H9 (cell line): ENCODE data around the gene RCOR2. TPM values are rescaled to one million over a fixed set of nuclear protein-coding genes. Genes with fewer than 3 reads are reported as not detected.
A peak's percentile ranks its signal among the peaks of the same experiment; 100 is the strongest.

Source experiments
- DNase-seq: peaks from one replicate; pipeline ENCODE4 v3.0.0-alpha.2; 2017
- H2AFZ ChIP-seq: one replicate; pipeline ENCODE4 v1.6.1; 2013; ENCODE audit warnings: mild to moderate bottlenecking, low read length, control low read depth, moderate library complexity
- H2AK5ac ChIP-seq: 2 replicates; pipeline ENCODE4 v1.6.1; 2013; ENCODE audit warnings: low read length, control low read depth, mixed read lengths; ENCODE audit not compliant: insufficient read length
- H2BK120ac ChIP-seq: one replicate; pipeline ENCODE4 v1.6.1; 2013; ENCODE audit warnings: low read depth, mild to moderate bottlenecking, low read length, control low read depth, inconsistent platforms; ENCODE audit not compliant: poor library complexity, severe bottlenecking
- H2BK12ac ChIP-seq: 2 replicates; pipeline ENCODE4 v1.6.1; 2013; ENCODE audit warnings: low read length, control low read depth, mixed read lengths, low read depth; ENCODE audit not compliant: insufficient read length
- H2BK15ac ChIP-seq: 2 replicates; pipeline ENCODE4 v1.6.1; 2013; ENCODE audit warnings: low read depth, low read length, control low read depth
- H2BK20ac ChIP-seq: one replicate; pipeline ENCODE4 v1.6.1; 2013; ENCODE audit warnings: low read depth, mild to moderate bottlenecking, low read length, control low read depth, inconsistent platforms; ENCODE audit not compliant: poor library complexity, severe bottlenecking
- H2BK5ac ChIP-seq: 2 replicates; pipeline ENCODE4 v1.6.1; 2013; ENCODE audit warnings: low read length, control low read depth, mixed read lengths; ENCODE audit not compliant: insufficient read length
- H3K14ac ChIP-seq: 2 replicates; pipeline ENCODE4 v1.6.1; 2013; ENCODE audit warnings: low read length, control low read depth; ENCODE audit not compliant: insufficient read depth
- H3K18ac ChIP-seq: 2 replicates; pipeline ENCODE4 v1.6.1; 2013; ENCODE audit warnings: low read depth, mild to moderate bottlenecking, mixed read lengths, low read length, control low read depth; ENCODE audit not compliant: insufficient read length
- H3K23ac ChIP-seq: 2 replicates; pipeline ENCODE4 v1.6.1; 2013; ENCODE audit warnings: low read length, control low read depth, mixed read lengths, low read depth; ENCODE audit not compliant: insufficient read length
- H3K23me2 ChIP-seq: 2 replicates; pipeline ENCODE4 v1.6.1; 2013; ENCODE audit warnings: low read depth, mild to moderate bottlenecking, mixed read lengths, low read length, control low read depth; ENCODE audit not compliant: insufficient read length, poor library complexity, severe bottlenecking
- H3K27ac ChIP-seq: 2 replicates; pipeline ENCODE4 v1.5.1; 2013; ENCODE audit warnings: low read length, control low read depth, mixed read lengths, low read depth; ENCODE audit not compliant: insufficient read length
- H3K27me3 ChIP-seq: 2 replicates; pipeline ENCODE4 v1.6.1; 2013; ENCODE audit warnings: low read length, control low read depth, inconsistent platforms; ENCODE audit not compliant: insufficient read depth
- H3K4ac ChIP-seq: 2 replicates; pipeline ENCODE4 v1.6.1; 2013; ENCODE audit warnings: low read depth, mild to moderate bottlenecking, control low read depth, inconsistent platforms, low read length, moderate library complexity
- H3K4me1 ChIP-seq: 2 replicates; pipeline ENCODE4 v1.6.1; 2013; ENCODE audit warnings: low read length, control low read depth, inconsistent platforms; ENCODE audit not compliant: insufficient read depth
- H3K4me2 ChIP-seq: 2 replicates; pipeline ENCODE4 v1.6.1; 2013; ENCODE audit warnings: low read length, control low read depth, mixed read lengths; ENCODE audit not compliant: insufficient read length, insufficient read depth
- H3K56ac ChIP-seq: 2 replicates; pipeline ENCODE4 v1.6.1; 2013; ENCODE audit warnings: low read depth, mild to moderate bottlenecking, mixed read lengths, low read length, control low read depth; ENCODE audit not compliant: insufficient read length
- H3K79me1 ChIP-seq: 2 replicates; pipeline ENCODE4 v1.6.1; 2013; ENCODE audit warnings: low read depth, mild to moderate bottlenecking, moderate library complexity, low read length, control low read depth, inconsistent platforms; ENCODE audit not compliant: insufficient read depth, poor library complexity, severe bottlenecking
- H3K79me2 ChIP-seq: 2 replicates; pipeline ENCODE4 v1.6.1; 2013; ENCODE audit warnings: low read length, control low read depth, inconsistent platforms; ENCODE audit not compliant: insufficient read depth
- H3K9ac ChIP-seq: 2 replicates; pipeline ENCODE4 v1.6.1; 2013; ENCODE audit warnings: low read length, control low read depth, mixed read lengths; ENCODE audit not compliant: insufficient read length; ENCODE audit errors: extremely low read depth
- H3K9me3 ChIP-seq: one replicate; pipeline ENCODE4 v1.6.1; 2013; ENCODE audit warnings: low read depth, low read length, inconsistent platforms; ENCODE audit not compliant: control insufficient read depth
- H3T11ph ChIP-seq: one replicate; pipeline ENCODE4 v1.6.1; 2013; ENCODE audit warnings: mild to moderate bottlenecking, low read length, control low read depth, inconsistent platforms
- H4K20me1 ChIP-seq: one replicate; pipeline ENCODE4 v1.6.1; 2013; ENCODE audit not compliant: control insufficient read depth, insufficient read length, insufficient read depth
- H4K5ac ChIP-seq: 2 replicates; pipeline ENCODE4 v1.6.1; 2013; ENCODE audit warnings: low read depth, mild to moderate bottlenecking, mixed read lengths, low read length, control low read depth; ENCODE audit not compliant: insufficient read length
- H4K8ac ChIP-seq: replicated peaks from 2 replicates; pipeline ENCODE4 v1.6.1; 2013; ENCODE audit warnings: low read length, control low read depth, mixed read lengths, low read depth; ENCODE audit not compliant: insufficient read length
- H4K91ac ChIP-seq: 2 replicates; pipeline ENCODE4 v1.6.1; 2013; ENCODE audit warnings: low read depth, mild to moderate bottlenecking, moderate library complexity, mixed read lengths, low read length, control low read depth; ENCODE audit not compliant: insufficient read length
- H3K27ac Mint-ChIP-seq, 3 experiments: 2 replicates in 2 of 3; 3 replicates in 1 of 3; pipeline ENCODE4 v1.8.0; 2020 to 2021; ENCODE audit warnings: mixed read lengths in 3 of 3, mild to moderate bottlenecking in 1 of 3, moderate library complexity in 1 of 3
- H3K27me3 Mint-ChIP-seq: 2 replicates; pipeline ENCODE4 v1.8.0; 2021; ENCODE audit warnings: low read depth, mild to moderate bottlenecking, moderate library complexity, mixed read lengths
- H3K36me3 Mint-ChIP-seq, 3 experiments: 2 replicates in 2 of 3; 3 replicates in 1 of 3; pipeline ENCODE4 v1.8.0; 2020 to 2021; ENCODE audit warnings: low read depth in 3 of 3, mixed read lengths in 3 of 3; ENCODE audit not compliant: insufficient read depth in 1 of 3
- H3K4me1 Mint-ChIP-seq, 2 experiments: 2 replicates each; pipeline ENCODE4 v1.8.0; 2020; ENCODE audit warnings: mixed read lengths in 2 of 2
- H3K4me3 Mint-ChIP-seq, 2 experiments: 2 replicates in 1 of 2; 3 replicates in 1 of 2; pipeline ENCODE4 v1.8.0; 2020 to 2021; ENCODE audit warnings: mild to moderate bottlenecking in 2 of 2, mixed read lengths in 2 of 2, moderate library complexity in 1 of 2
- H3K9me3 Mint-ChIP-seq, 2 experiments: 2 replicates in 1 of 2; 3 replicates in 1 of 2; pipeline ENCODE4 v1.8.0; 2020; ENCODE audit warnings: mild to moderate bottlenecking in 2 of 2, mixed read lengths in 2 of 2, moderate library complexity in 1 of 2
- WGBS: extraction: QIAGEN DNeasy Blood & Tissue Kit; methylation state at CpG from one replicate; pipeline ENCODE4 v1.1.7; 2013; ENCODE audit warnings: missing lambda C conversion rate, low lambda C conversion rate, mixed read lengths; ENCODE audit not compliant: insufficient read length; ENCODE audit errors: extremely low coverage; 5-methylcytosine and 5-hydroxymethylcytosine counted together
- total RNA-seq: library from RNA; stranded (reverse); gene quantifications from 2 replicates; pipeline ENCODE4 v1.2.1, GENCODE V29; 2021
- TF ChIP-seq, protein P1 (sequence below): fragments of 200-600 bp; sonication (generic); conservative IDR thresholded peaks from 3 replicates; pipeline ENCODE4 v1.8.0; 2021; ENCODE audit warnings: antibody characterized with exemption, mild to moderate bottlenecking

Gene RCOR2
- total RNA-seq, 1 experiment from 2014 or later = 118 TPM

DNA sequence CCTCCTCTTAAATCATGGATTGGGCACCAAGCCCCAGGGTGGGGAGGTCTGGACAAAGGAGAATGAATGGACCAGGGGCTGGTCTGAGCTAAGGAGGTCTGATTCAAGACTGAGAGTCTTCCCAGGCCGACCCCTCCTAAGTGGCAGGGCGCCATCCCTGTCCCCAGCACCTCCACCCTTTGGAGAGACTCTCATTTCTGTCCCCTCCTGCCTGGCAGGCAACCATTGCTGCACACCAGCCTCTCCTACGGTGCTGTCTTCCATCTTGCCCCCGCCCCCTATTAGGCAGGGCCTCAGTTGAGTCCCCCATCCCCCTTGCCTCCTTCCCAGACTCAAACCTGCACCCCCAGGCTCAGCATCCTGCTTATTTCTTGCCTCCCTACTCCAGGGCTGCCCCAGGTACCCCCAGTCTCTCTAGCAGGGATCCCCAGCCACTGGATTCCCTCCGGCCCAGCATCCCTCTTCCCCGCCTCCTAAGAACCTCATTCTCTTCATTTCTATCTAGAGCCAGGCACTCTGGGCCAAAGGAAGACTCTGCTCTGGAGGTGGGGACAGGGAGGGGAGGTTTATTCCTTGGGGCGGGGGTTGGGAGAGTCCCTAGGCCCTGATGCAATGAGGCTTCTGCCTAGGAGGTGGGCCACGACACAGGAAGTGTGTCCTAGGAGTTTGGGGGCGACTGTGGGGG, 1.7 kb upstream of the RCOR2 start:
- Histone ChIP-seq H4K8ac (no peak overlapping the region), H4K5ac (peak overlapping the region; percentile 23), H2BK12ac (peak overlapping the region; percentile 72), H3K23ac (no peak overlapping the region), H3K14ac (peak overlapping the region; percentile 94), H3K4me1 (peaks cover 3% of the 10 kb centered on the region), H2AK5ac (no peak overlapping the region), H4K20me1 (no peaks in the 10 kb centered on the region), H2AFZ (no peak overlapping the region), H2BK20ac (no peak overlapping the region), H3K9ac (peak overlapping the region; percentile 72), H3K9me3 (no peaks in the 10 kb centered on the region), H3K4ac (peak overlapping the region; percentile 90), H3K56ac (no peak overlapping the region), H3K27me3 (no peaks in the 10 kb centered on the region), H3K79me2 (peaks cover 5% of the 10 kb centered on the region; the same call in 1 of the 2 replicates), H3T11ph (peak overlapping the region; percentile 71), H3K79me1 (no peaks in the 10 kb centered on the region), H3K18ac (peak overlapping the region; percentile 83), H4K91ac (peak overlapping the region; percentile 94), H3K4me2 (peak overlapping the region; percentile 67), H2BK120ac (no peak overlapping the region), H2BK15ac (no peak overlapping the region), H2BK5ac (peak overlapping the region; percentile 28), H3K27ac (peak overlapping the region; percentile 85), H3K23me2 (peaks cover 33% of the 10 kb centered on the region)
- H3K9me3 Mint-ChIP-seq = peaks cover 5% of the 10 kb centered on the region in 2 experiments; a peak in 4 of 5 replicates
- TF ChIP-seq, protein P1, sequence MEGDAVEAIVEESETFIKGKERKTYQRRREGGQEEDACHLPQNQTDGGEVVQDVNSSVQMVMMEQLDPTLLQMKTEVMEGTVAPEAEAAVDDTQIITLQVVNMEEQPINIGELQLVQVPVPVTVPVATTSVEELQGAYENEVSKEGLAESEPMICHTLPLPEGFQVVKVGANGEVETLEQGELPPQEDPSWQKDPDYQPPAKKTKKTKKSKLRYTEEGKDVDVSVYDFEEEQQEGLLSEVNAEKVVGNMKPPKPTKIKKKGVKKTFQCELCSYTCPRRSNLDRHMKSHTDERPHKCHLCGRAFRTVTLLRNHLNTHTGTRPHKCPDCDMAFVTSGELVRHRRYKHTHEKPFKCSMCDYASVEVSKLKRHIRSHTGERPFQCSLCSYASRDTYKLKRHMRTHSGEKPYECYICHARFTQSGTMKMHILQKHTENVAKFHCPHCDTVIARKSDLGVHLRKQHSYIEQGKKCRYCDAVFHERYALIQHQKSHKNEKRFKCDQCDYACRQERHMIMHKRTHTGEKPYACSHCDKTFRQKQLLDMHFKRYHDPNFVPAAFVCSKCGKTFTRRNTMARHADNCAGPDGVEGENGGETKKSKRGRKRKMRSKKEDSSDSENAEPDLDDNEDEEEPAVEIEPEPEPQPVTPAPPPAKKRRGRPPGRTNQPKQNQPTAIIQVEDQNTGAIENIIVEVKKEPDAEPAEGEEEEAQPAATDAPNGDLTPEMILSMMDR = no peak
- H3K27me3 Mint-ChIP-seq = peaks cover 8% of the 10 kb centered on the region
- no CpG with 5 or more reads among the region's 9 CpGs for WGBS
- peak overlapping the region; percentile 67 to 87 for H3K4me3 Mint-ChIP-seq
- DNase-seq = peak; percentile 77
- H3K27ac Mint-ChIP-seq = peak overlapping the region; percentile 99 to 100 (median 99)
- H3K4me1 Mint-ChIP-seq = peaks cover 24 to 31% of the 10 kb centered on the region in 2 experiments
- H3K36me3 Mint-ChIP-seq = peaks cover 12 to 23% (median 15%) of the 10 kb centered on the region in 3 experiments
